Muscle of arm (tissue), 12 donors: ENCODE data around the gene PFDN5. TPM values are rescaled to one million over a fixed set of nuclear protein-coding genes. Genes with fewer than 3 reads are reported as not detected.

Experiments
- DNase-seq: peaks from one replicate; pipeline ENCODE4 v3.0.0-alpha.2; 2013
- polyA plus RNA-seq, 12 donors: library from polyadenylated mRNA; unstranded; fragments of 120-200 nt; gene quantifications; one replicate each; pipeline ENCODE4 v1.2.1, GENCODE V29; 2013; ENCODE audit not compliant: insufficient read length in 12 of 12

PFDN5 gene
- polyA plus RNA-seq, 12 donors: 330 to 592 (median 511) TPM; not detected in 1

GRCh38 chr12:53344824-53345485 is 49.6 kb downstream of the PFDN5 start:
- DNase-seq: peak; percentile 86

- peak; percentile 51 for DNase-seq
These were observed 50.3 kb downstream of the PFDN5 start for GRCh38 chr12:53345486-53346188.

GRCh38 chr12:53346491-53346890 is 51.1 kb downstream of the PFDN5 start:
- no peak for DNase-seq

- DNase-seq: no peak
These were observed 52.6 kb downstream of the PFDN5 start for GRCh38 chr12:53347905-53348304.

Other genes with a start within 250 kb of the PFDN5 start
- 100 to 1,000 TPM in 5 of 12 donors, 10 to 100 TPM in 7; 61.4 to 665 (median 96.2) TPM for gene TNS2, start 245.5 kb upstream of the PFDN5 start, polyA plus RNA-seq
- gene SPRYD3, start 216.2 kb upstream of the PFDN5 start, polyA plus RNA-seq: 10 to 100 TPM in 11 of 12 donors, not detected in 1; 14.7 to 34.8 (median 17.9) TPM
- gene IGFBP6, start 197.9 kb upstream of the PFDN5 start, polyA plus RNA-seq: 100 to 1,000 TPM in 1 of 12 donors, 10 to 100 TPM in 10, not detected in 1; 47.3 to 106 (median 67.0) TPM
- 1 to 10 TPM in 1 of 12 donors, under 1 TPM in 10, not detected in 1; 0.13 to 8.0 (median 0.24) TPM for gene SOAT2, start 192.1 kb upstream of the PFDN5 start, polyA plus RNA-seq
- gene ZNF740, start 114.8 kb upstream of the PFDN5 start, polyA plus RNA-seq: 10 to 100 TPM in 11 of 12 donors, not detected in 1; 16.0 to 37.8 (median 30.9) TPM
- gene CSAD, start 114.6 kb upstream of the PFDN5 start, polyA plus RNA-seq: 10 to 100 TPM in 11 of 12 donors, not detected in 1; 12.8 to 88.6 (median 39.1) TPM
- 1 to 10 TPM in 1 of 12 donors, under 1 TPM in 9, not detected in 2; 0.31 to 4.2 (median 0.84) TPM for gene ITGB7, start 88.3 kb upstream of the PFDN5 start, polyA plus RNA-seq
- gene RARG, start 63.3 kb upstream of the PFDN5 start, polyA plus RNA-seq: 10 to 100 TPM in 11 of 12 donors, not detected in 1; 17.8 to 72.7 (median 26.0) TPM
- 10 to 100 TPM in 1 of 12 donors, 1 to 10 TPM in 10, not detected in 1; 3.2 to 13.1 (median 6.0) TPM for gene ESPL1, start 27.2 kb upstream of the PFDN5 start, polyA plus RNA-seq
- 10 to 100 TPM in 11 of 12 donors, not detected in 1; 14.9 to 36.4 (median 32.3) TPM for gene MYG1, start 4.2 kb downstream of the PFDN5 start, polyA plus RNA-seq
- 10 to 100 TPM in 11 of 12 donors, not detected in 1; 34.7 to 68.7 (median 52.3) TPM for gene AAAS, start 26.1 kb downstream of the PFDN5 start, polyA plus RNA-seq
- gene SP7, start 40.8 kb downstream of the PFDN5 start, polyA plus RNA-seq: 1 to 10 TPM in 1 of 12 donors, under 1 TPM in 5, not detected in 6; 0.05 to 1.2 (median 0.22) TPM
- 10 to 100 TPM in 11 of 12 donors, not detected in 1; 37.9 to 66.0 (median 43.3) TPM for gene SP1, start 84.6 kb downstream of the PFDN5 start, polyA plus RNA-seq
- under 1 TPM in 1 of 12 donors, not detected in 11; 0.07 TPM for gene AMHR2, start 128.3 kb downstream of the PFDN5 start, polyA plus RNA-seq
- gene PRR13, start 146.2 kb downstream of the PFDN5 start, polyA plus RNA-seq: 100 to 1,000 TPM in 1 of 12 donors, 10 to 100 TPM in 10, not detected in 1; 42.5 to 197 (median 51.4) TPM
- 100 to 1,000 TPM; 459 to 676 (median 588) TPM for gene PCBP2, start 156.6 kb downstream of the PFDN5 start, polyA plus RNA-seq
- gene MAP3K12, start 203.9 kb downstream of the PFDN5 start, polyA plus RNA-seq: 10 to 100 TPM in 11 of 12 donors, not detected in 1; 10.2 to 36.0 (median 14.1) TPM
- gene TARBP2, start 205.7 kb downstream of the PFDN5 start, polyA plus RNA-seq: 10 to 100 TPM in 11 of 12 donors, not detected in 1; 16.6 to 27.2 (median 23.1) TPM
- gene NPFF, start 211.9 kb downstream of the PFDN5 start, polyA plus RNA-seq: 1 to 10 TPM in 1 of 12 donors, under 1 TPM in 5, not detected in 6; 0.40 to 2.4 (median 0.69) TPM